GM06990 (cell line): ENCODE results near the gene CATSPERD.
A peak's percentile ranks its signal among the peaks of the same experiment; 100 is the strongest.

Experiments used
- DNase-seq: peaks from one replicate; pipeline ENCODE4 v3.0.0-alpha.2; 2011; ENCODE audit not compliant: insufficient read length; ENCODE audit errors: extremely low read depth
- H3K27me3 ChIP-seq: replicated peaks from 2 replicates; pipeline ENCODE4 v1.6.0; 2011; ENCODE audit warnings: low read length; ENCODE audit not compliant: control insufficient read depth, insufficient read depth
- H3K36me3 ChIP-seq: 2 replicates; pipeline ENCODE4 v1.5.1; 2011; ENCODE audit warnings: low read length; ENCODE audit not compliant: control insufficient read depth, insufficient read depth
- H3K4me3 ChIP-seq: replicated peaks from 2 replicates; pipeline ENCODE4 v1.5.1; 2011; ENCODE audit warnings: low read depth, mild to moderate bottlenecking, control low read depth, low read length
- CTCF ChIP-seq: IDR thresholded peaks from 2 replicates; pipeline ENCODE4 v1.5.1; 2011; ENCODE audit warnings: low read length, control low read depth, mild to moderate bottlenecking, inconsistent platforms; ENCODE audit not compliant: insufficient read depth, poor library complexity, severe bottlenecking

The CATSPERD gene

GRCh38 chr19:5786593-5787408, 66.4 kb downstream of the CATSPERD start:
- DNase-seq = no peak
- no peaks in the 10 kb centered on the region for H3K27me3 ChIP-seq
- TF ChIP-seq CTCF = no peak
- no peak overlapping the region for H3K4me3 ChIP-seq
- H3K36me3 ChIP-seq = peaks cover 37% of the 10 kb centered on the region

- no peak for TF ChIP-seq CTCF
- Histone ChIP-seq H3K36me3 (peaks cover 37% of the 10 kb centered on the region), H3K4me3 (no peak overlapping the region), H3K27me3 (no peaks in the 10 kb centered on the region)
- no peak for DNase-seq
Measured at GRCh38 chr19:5787409-5788182, 67.2 kb downstream of the CATSPERD start.

- H3K36me3 ChIP-seq = peaks cover 37% of the 10 kb centered on the region
Measured at GRCh38 chr19:5788422-5788821, 68.0 kb downstream of the CATSPERD start.

GRCh38 chr19:5789351-5789761, 68.9 kb downstream of the CATSPERD start:
- Histone ChIP-seq H3K36me3 (peaks cover 33% of the 10 kb centered on the region), H3K4me3 (no peak overlapping the region), H3K27me3 (no peaks in the 10 kb centered on the region)
- DNase-seq = no peak
- TF ChIP-seq CTCF = no peak

More at GRCh38 chr19:5788422-5788821, 68.0 kb downstream of the CATSPERD start:
- no peak for DNase-seq
- no peak for TF ChIP-seq CTCF
- H3K4me3 ChIP-seq = no peak overlapping the region
- H3K27me3 ChIP-seq = no peaks in the 10 kb centered on the region

GRCh38 chr19:5789886-5790558, 69.6 kb downstream of the CATSPERD start:
- Histone ChIP-seq H3K4me3 (peak overlapping the region; percentile 70), H3K36me3 (peaks cover 31% of the 10 kb centered on the region), H3K27me3 (no peaks in the 10 kb centered on the region)
- no peak for TF ChIP-seq CTCF
- DNase-seq = no peak
